ENCODE results near the gene AFP.

The AFP gene

GRCh38 chr4:73452953-73453700 lies 17.1 kb downstream of the AFP start:
- Histone ChIP-seq H3K36me3 (ENCODE audit: low read depth) (no peaks in the 10 kb centered on the region), H3K4me1 (ENCODE audit: insufficient read depth, poor library complexity, severe bottlenecking) (peaks cover 10% of the 10 kb centered on the region), H3K4me3 (ENCODE audit: severe bottlenecking) (no peak overlapping the region), H3K27ac (ENCODE audit: poor library complexity, severe bottlenecking) (no peak overlapping the region), H3K9me3 (ENCODE audit: severe bottlenecking) (no peaks in the 10 kb centered on the region), H3K27me3 (ENCODE audit: insufficient read depth, poor library complexity, severe bottlenecking) (no peaks in the 10 kb centered on the region)
- no peak for ATAC-seq (ENCODE audit: low read depth)
- TF ChIP-seq, protein P1, sequence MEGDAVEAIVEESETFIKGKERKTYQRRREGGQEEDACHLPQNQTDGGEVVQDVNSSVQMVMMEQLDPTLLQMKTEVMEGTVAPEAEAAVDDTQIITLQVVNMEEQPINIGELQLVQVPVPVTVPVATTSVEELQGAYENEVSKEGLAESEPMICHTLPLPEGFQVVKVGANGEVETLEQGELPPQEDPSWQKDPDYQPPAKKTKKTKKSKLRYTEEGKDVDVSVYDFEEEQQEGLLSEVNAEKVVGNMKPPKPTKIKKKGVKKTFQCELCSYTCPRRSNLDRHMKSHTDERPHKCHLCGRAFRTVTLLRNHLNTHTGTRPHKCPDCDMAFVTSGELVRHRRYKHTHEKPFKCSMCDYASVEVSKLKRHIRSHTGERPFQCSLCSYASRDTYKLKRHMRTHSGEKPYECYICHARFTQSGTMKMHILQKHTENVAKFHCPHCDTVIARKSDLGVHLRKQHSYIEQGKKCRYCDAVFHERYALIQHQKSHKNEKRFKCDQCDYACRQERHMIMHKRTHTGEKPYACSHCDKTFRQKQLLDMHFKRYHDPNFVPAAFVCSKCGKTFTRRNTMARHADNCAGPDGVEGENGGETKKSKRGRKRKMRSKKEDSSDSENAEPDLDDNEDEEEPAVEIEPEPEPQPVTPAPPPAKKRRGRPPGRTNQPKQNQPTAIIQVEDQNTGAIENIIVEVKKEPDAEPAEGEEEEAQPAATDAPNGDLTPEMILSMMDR (IDR thresholded peaks at IDR 0.05; ENCODE audit: poor library complexity, severe bottlenecking): no peak
- DNase-seq (ENCODE audit: low spot score): no peak

- no peak overlapping the region for H3K27ac ChIP-seq (ENCODE audit: poor library complexity, severe bottlenecking)
- no peak for ATAC-seq (ENCODE audit: low read depth)
- TF ChIP-seq, protein P1 (IDR thresholded peaks at IDR 0.05; ENCODE audit: poor library complexity, severe bottlenecking): no peak
These were observed 17.6 kb downstream of the AFP start for GRCh38 chr4:73453701-73454005.

DNA sequence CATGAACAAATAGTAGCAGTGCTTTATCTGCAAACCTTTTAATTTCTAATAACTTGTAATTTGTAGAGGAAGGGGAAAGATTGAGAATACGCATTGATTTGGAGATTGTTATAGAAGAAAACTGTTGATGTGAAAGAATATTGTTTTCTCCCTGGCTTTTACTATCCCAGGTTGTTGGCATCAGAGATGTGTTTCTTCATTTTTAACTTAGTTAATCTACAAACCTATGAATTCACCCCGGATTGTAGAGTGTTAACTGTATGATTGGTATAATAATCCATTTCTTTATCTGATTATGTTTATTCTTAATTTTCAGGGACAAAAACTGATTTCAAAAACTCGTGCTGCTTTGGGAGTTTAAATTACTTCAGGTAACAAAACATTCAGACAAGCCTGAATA lies 18.9 kb downstream of the AFP start:
- DNase-seq (ENCODE audit: low spot score): no peak
- TF ChIP-seq, protein P1 (IDR thresholded peaks at IDR 0.05; ENCODE audit: poor library complexity, severe bottlenecking): no peak
- H3K36me3 ChIP-seq (ENCODE audit: low read depth): no peaks in the 10 kb centered on the region
- no peak overlapping the region for H3K27ac ChIP-seq (ENCODE audit: poor library complexity, severe bottlenecking)
- ATAC-seq (ENCODE audit: low read depth): no peak
- H3K27me3 ChIP-seq (ENCODE audit: insufficient read depth, poor library complexity, severe bottlenecking): no peaks in the 10 kb centered on the region
- H3K4me1 ChIP-seq (ENCODE audit: insufficient read depth, poor library complexity, severe bottlenecking): peaks cover 10% of the 10 kb centered on the region
- H3K9me3 ChIP-seq (ENCODE audit: severe bottlenecking): no peaks in the 10 kb centered on the region
- H3K4me3 ChIP-seq (ENCODE audit: severe bottlenecking): no peak overlapping the region

More at GRCh38 chr4:73453701-73454005, 17.6 kb downstream of the AFP start:
- DNase-seq (ENCODE audit: low spot score): no peak
- Histone ChIP-seq H3K4me3 (ENCODE audit: severe bottlenecking) (no peak overlapping the region), H3K9me3 (ENCODE audit: severe bottlenecking) (no peaks in the 10 kb centered on the region), H3K36me3 (ENCODE audit: low read depth) (no peaks in the 10 kb centered on the region), H3K27me3 (ENCODE audit: insufficient read depth, poor library complexity, severe bottlenecking) (no peaks in the 10 kb centered on the region), H3K4me1 (ENCODE audit: insufficient read depth, poor library complexity, severe bottlenecking) (peaks cover 10% of the 10 kb centered on the region)

DNA sequence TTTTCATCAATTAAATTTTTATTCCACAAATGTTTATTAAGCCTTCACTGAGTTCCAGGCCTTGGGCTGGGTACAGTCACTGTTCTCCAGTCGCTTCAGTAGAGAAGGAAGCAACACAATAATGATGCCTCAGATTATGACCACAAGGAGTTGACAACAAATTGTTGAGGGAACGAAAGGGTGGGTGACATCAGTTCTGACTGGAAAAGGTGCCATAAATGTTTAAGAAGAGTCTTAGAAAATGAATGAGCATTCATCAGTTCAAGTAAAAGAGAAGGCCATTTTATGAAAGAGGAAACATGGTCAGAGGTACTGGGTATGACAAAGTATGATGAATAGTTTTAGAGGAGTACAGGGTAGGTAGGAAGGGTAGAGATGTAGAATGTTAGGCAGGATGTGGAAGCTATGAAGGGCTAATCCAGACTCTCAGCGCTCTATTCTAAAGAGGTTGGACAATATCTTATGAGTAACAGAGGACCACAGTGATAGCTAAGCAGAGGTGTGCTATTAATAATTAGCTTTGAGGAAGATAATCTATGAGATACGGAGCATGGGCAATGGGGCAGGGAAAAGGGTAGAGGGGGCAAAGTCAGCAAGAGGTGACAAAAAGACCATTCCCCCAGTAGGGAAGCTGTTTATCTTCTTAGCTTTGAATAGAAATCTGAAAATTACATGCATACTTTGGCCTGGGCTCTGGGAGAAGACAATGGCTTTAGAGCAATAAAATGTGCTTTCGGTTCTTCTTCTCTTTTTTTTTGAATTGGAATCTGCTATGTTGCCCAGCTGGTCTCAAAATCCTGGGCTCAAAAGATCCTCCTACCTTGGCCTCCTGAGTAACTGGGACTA lies 20.4 kb downstream of the AFP start:
- DNase-seq (ENCODE audit: low spot score): no peak
- no peak overlapping the region for H3K27ac ChIP-seq (ENCODE audit: poor library complexity, severe bottlenecking)
- H3K4me3 ChIP-seq (ENCODE audit: severe bottlenecking): no peak overlapping the region
- H3K9me3 ChIP-seq (ENCODE audit: severe bottlenecking): no peaks in the 10 kb centered on the region
- H3K27me3 ChIP-seq (ENCODE audit: insufficient read depth, poor library complexity, severe bottlenecking): no peaks in the 10 kb centered on the region
- TF ChIP-seq, protein P1 (IDR thresholded peaks at IDR 0.05; ENCODE audit: poor library complexity, severe bottlenecking): no peak
- H3K4me1 ChIP-seq (ENCODE audit: insufficient read depth, poor library complexity, severe bottlenecking): no peaks in the 10 kb centered on the region
- ATAC-seq (ENCODE audit: low read depth): no peak
- no peaks in the 10 kb centered on the region for H3K36me3 ChIP-seq (ENCODE audit: low read depth)

Data from RWPE2 (cell line).